HepG2 (cell line): ENCODE results near the gene ESF1. TPM values are rescaled to one million over a fixed set of nuclear protein-coding genes. Genes with fewer than 3 reads are reported as not detected.

Experiments
- ATAC-seq: fragments of 200-7000 bp; cut with Tn5 transposase; 3 replicates; pipeline ENCODE4 v1.9.1; 2020; ENCODE audit warnings: mild to moderate bottlenecking, moderate library complexity
- BruUV-seq: library from RNA; stranded (reverse); fragments of 400-500 nt; replicated peaks from 2 replicates; lab custom pipeline; 2021; lab: Mats Ljungman, UMichigan
- CTCF ChIA-PET: fragments of 300-600 bp; formaldehyde crosslinking; extraction: SDS; loops from one replicate; lab custom pipeline; 2021; ENCODE audit warnings: low total read pairs, inconsistent platforms, low intra/inter-chr PET ratio; lab: Yijun Ruan, JAX
- POLR2A ChIA-PET: fragments of 350-600 bp; sonication (Branson Sonifier 250); formaldehyde crosslinking; loops from one replicate; lab custom pipeline; 2020; ENCODE audit warnings: antibody characterized with exemption, inconsistent platforms; lab: Yijun Ruan, JAX
- DNase-seq: peaks from one replicate; pipeline ENCODE4 v3.0.0-alpha.2; 2015; ENCODE audit warnings: low spot score
- FAIRE-seq: peaks from 3 replicates; lab custom pipeline; 2011; peaks lifted over from hg19 to GRCh38; lab: Jason Lieb, UNC
- H2AFZ ChIP-seq: one replicate; pipeline ENCODE4 v1.6.1; 2011; ENCODE audit warnings: low read length, inconsistent platforms
- H3K27ac ChIP-seq: fragments of 300-600 bp; 3 replicates; pipeline ENCODE4 v1.8.0; 2011; ENCODE audit warnings: mixed run types, mild to moderate bottlenecking, mixed read lengths, low read length, inconsistent platforms; ENCODE audit not compliant: insufficient read depth; ENCODE audit errors: extremely low read length
- H3K27me3 ChIP-seq, 2 experiments: fragments of 200-600 bp in 1 of 2; 2 replicates in 1 of 2; 3 replicates in 1 of 2; pipeline versions ENCODE4 v1.6.0 to v1.8.0; 2011; ENCODE audit warnings: low read length in 2 of 2, mild to moderate bottlenecking in 2 of 2, moderate library complexity in 2 of 2, inconsistent platforms in 1 of 2; ENCODE audit not compliant: insufficient read depth in 2 of 2, control insufficient read depth in 1 of 2
- H3K36me3 ChIP-seq, 2 experiments: fragments of 200-600 bp in 1 of 2; replicated peaks in 1 of 2; 2 replicates in 1 of 2; 3 replicates in 1 of 2; pipeline versions ENCODE4 v1.5.1 to v1.8.0; 2011; ENCODE audit warnings: low read length in 2 of 2, inconsistent platforms in 1 of 2; ENCODE audit not compliant: insufficient read depth in 2 of 2, control insufficient read depth in 1 of 2
- H3K4me1 ChIP-seq: 2 replicates; pipeline ENCODE4 v1.5.1; 2012; ENCODE audit warnings: low read length, inconsistent platforms; ENCODE audit not compliant: insufficient read depth
- H3K4me2 ChIP-seq: 2 replicates; pipeline ENCODE4 v1.6.0; 2011; ENCODE audit warnings: low read depth, low read length, inconsistent platforms
- H3K4me3 ChIP-seq, 3 experiments: fragments of 200-600 bp in 1 of 3; sonication (generic), shearing (Covaris generic) in 1 of 3; replicated peaks in 1 of 3; 2 replicates each; pipeline ENCODE4 v1.5.1; 2011 to 2016; ENCODE audit warnings: low read length in 3 of 3, inconsistent platforms in 2 of 3, low read depth in 2 of 3, mild to moderate bottlenecking in 2 of 3, control low read depth in 1 of 3, mixed read lengths in 1 of 3; ENCODE audit not compliant: insufficient read depth in 1 of 3
- H3K79me2 ChIP-seq: one replicate; pipeline ENCODE4 v1.6.1; 2011; ENCODE audit warnings: low read length, inconsistent platforms; ENCODE audit not compliant: insufficient read depth
- H3K9ac ChIP-seq: 2 replicates; pipeline ENCODE4 v1.6.0; 2011; ENCODE audit warnings: mild to moderate bottlenecking, low read depth, low read length, inconsistent platforms; ENCODE audit not compliant: insufficient read depth
- H3K9me3 ChIP-seq: 2 replicates; pipeline ENCODE4 v1.5.1; 2012; ENCODE audit warnings: mild to moderate bottlenecking, low read length
- H4K20me1 ChIP-seq: 2 replicates; pipeline ENCODE4 v1.6.0; 2011; ENCODE audit warnings: inconsistent platforms, mild to moderate bottlenecking, low read length, moderate library complexity; ENCODE audit not compliant: insufficient read depth
- JDP2 ChIP-seq: sonication (generic); formaldehyde crosslinking; IDR thresholded peaks from 2 replicates; pipeline ENCODE4 v1.8.1; 2022; ENCODE audit warnings: missing genetic modification reagents, borderline replicate concordance
- PAX8 ChIP-seq: sonication (generic); formaldehyde crosslinking; IDR thresholded peaks from 2 replicates; pipeline ENCODE4 v1.8.0; 2022; ENCODE audit warnings: mild to moderate bottlenecking, missing genetic modification reagents, borderline replicate concordance
- TOE1 ChIP-seq: sonication (generic); formaldehyde crosslinking; IDR thresholded peaks from 2 replicates; pipeline ENCODE4 v1.4.0; 2020; ENCODE audit warnings: mild to moderate bottlenecking, missing genetic modification reagents
- ZNF382 ChIP-seq: sonication (generic); formaldehyde crosslinking; IDR thresholded peaks from 2 replicates; pipeline ENCODE4 v1.5.0; 2020; ENCODE audit warnings: missing genetic modification reagents, mild to moderate bottlenecking, borderline replicate concordance
- ZNF577 ChIP-seq: sonication (generic); formaldehyde crosslinking; IDR thresholded peaks from 2 replicates; pipeline ENCODE4 v1.4.0; 2020; ENCODE audit warnings: mild to moderate bottlenecking, low read depth, missing genetic modification reagents, borderline replicate concordance
- ZNF605 ChIP-seq: sonication (generic); formaldehyde crosslinking; IDR thresholded peaks from 2 replicates; pipeline ENCODE4 v1.8.0; 2022; ENCODE audit warnings: mild to moderate bottlenecking, missing genetic modification reagents
- ZNF790 ChIP-seq: sonication (generic); formaldehyde crosslinking; IDR thresholded peaks from 2 replicates; pipeline ENCODE4 v1.8.0; 2022; ENCODE audit warnings: missing genetic modification reagents, mild to moderate bottlenecking, borderline replicate concordance
- ZNF839 ChIP-seq: sonication (generic); formaldehyde crosslinking; IDR thresholded peaks from 2 replicates; pipeline ENCODE4 v1.4.0; 2020; ENCODE audit warnings: missing genetic modification reagents, mild to moderate bottlenecking, borderline replicate concordance
- ZSCAN22 ChIP-seq: sonication (generic); formaldehyde crosslinking; IDR thresholded peaks from 2 replicates; pipeline ENCODE4 v1.4.0; 2020; ENCODE audit warnings: mild to moderate bottlenecking, missing genetic modification reagents
- WGBS: methylation state at CpG from one replicate; pipeline ENCODE4 v1.1.6; 2017; ENCODE audit warnings: low lambda C conversion rate; 5-methylcytosine and 5-hydroxymethylcytosine counted together
- in situ Hi-C: cut with HindIII; loops from 2 replicates; pipeline ENCODE4 v1.10.0; 2017; ENCODE audit warnings: low pct_unique_long_range_greater_than_20kb; ENCODE audit not compliant: extremely low pct_ligation_motif_present
- intact Hi-C: fragments of 100-400 bp; cut with micrococcal nuclease; formaldehyde crosslinking; loops from one replicate; pipeline ENCODE4 v1.10.0; 2022; ENCODE audit not compliant: unreplicated experiment
- polyA plus RNA-seq, 8 experiments: library from polyadenylated mRNA; depleted of rRNA in 3 of 8; stranded (reverse) in 7 of 8; unstranded in 1 of 8; fragments of >200 nt; fragmentation: Illumina TruSeq in 4 of 8; extraction: Trizol in 4 of 8; gene quantifications; 2 replicates each; pipeline versions ENCODE4 v1.2.1 to v1.2.3, GENCODE V29; 2011 to 2016; ENCODE audit warnings: low read depth in 4 of 8, missing spikeins in 1 of 8, mixed read lengths in 1 of 8; ENCODE audit not compliant: insufficient read depth in 1 of 8
- total RNA-seq, 5 experiments: library from RNA; depleted of rRNA; stranded (reverse); fragments of >200 nt; fragmentation: Illumina TruSeq; extraction: Trizol; gene quantifications; 2 replicates each; pipeline ENCODE4 v1.2.3, GENCODE V29; 2016; ENCODE audit warnings: low read depth in 1 of 5
- TF ChIP-seq, protein P1 (sequence below): sonication (generic); formaldehyde crosslinking; conservative IDR thresholded peaks from 2 replicates; pipeline ENCODE4 v1.4.0; 2020; ENCODE audit warnings: missing genetic modification reagents
- TF ChIP-seq, protein P2 (sequence below): IDR thresholded peaks from 2 replicates; pipeline ENCODE4 v1.6.1; 2016; ENCODE audit warnings: missing genetic modification reagents, missing compliant biosample characterization
- TF ChIP-seq, protein P3 (sequence below): sonication (generic); formaldehyde crosslinking; IDR thresholded peaks from 2 replicates; pipeline ENCODE4 v1.4.0; 2020; ENCODE audit warnings: missing genetic modification reagents, mild to moderate bottlenecking, borderline replicate concordance
- TF ChIP-seq, protein P4 (sequence below): IDR thresholded peaks from 2 replicates; pipeline ENCODE4 v1.6.1; 2016; ENCODE audit warnings: control low read depth
- TF ChIP-seq, protein P5 (sequence below): sonication (generic); formaldehyde crosslinking; IDR thresholded peaks from 2 replicates; pipeline ENCODE4 v1.4.0; 2020; ENCODE audit warnings: missing genetic modification reagents

Gene ESF1
- total and polyA plus RNA-seq, 2 of the 13 experiments (the other 11 are each of a cell fraction or from before 2014, with no cell fraction given), result 7.3 to 66.9 TPM

DNA sequence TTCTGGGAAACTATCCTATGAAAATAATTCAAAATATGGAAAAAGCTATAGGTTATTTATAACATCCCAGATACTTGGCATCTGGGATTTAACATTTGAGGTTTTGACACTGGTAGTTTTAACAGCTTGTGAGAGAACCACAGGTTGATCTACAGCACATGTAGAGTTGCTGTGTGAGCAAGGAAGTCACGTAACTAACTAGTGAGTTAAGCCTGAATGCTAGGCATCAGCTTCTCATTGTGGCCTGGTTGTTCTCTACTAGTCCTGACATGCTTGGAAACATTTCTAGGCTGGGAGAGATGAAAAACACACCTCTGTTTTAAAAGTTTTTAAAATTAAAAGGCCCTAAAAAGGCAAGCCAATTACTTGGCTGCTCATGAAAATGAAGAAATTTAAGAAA is 28.2 kb downstream of the ESF1 start:
- ATAC-seq, result no peak
- Histone ChIP-seq H3K27me3 (no peaks in the 10 kb centered on the region), H3K4me1 (no peaks in the 10 kb centered on the region), H3K36me3 (peaks cover 23 to 56% of the 10 kb centered on the region in 2 experiments), H3K27ac (no peak overlapping the region), H4K20me1 (no peaks in the 10 kb centered on the region), H3K4me2 (no peak overlapping the region), H3K9ac (no peak overlapping the region), H3K4me3 (no peak overlapping the region), H3K9me3 (no peaks in the 10 kb centered on the region), H3K79me2 (no peaks in the 10 kb centered on the region), H2AFZ (no peak overlapping the region)
- CTCF ChIA-PET, result no interaction called here
- POLR2A ChIA-PET, result no interaction called here
- in situ Hi-C loops (no loop called here), intact Hi-C loops (no loop called here)
- BruUV-seq, result no TSS peak
- no peak for DNase-seq
- no peak for TF ChIP-seq TOE1 (CRISPR knock-in tag)
- no peak for TF ChIP-seq ZNF790 (CRISPR knock-in tag)
- TF ChIP-seq, protein P1, sequence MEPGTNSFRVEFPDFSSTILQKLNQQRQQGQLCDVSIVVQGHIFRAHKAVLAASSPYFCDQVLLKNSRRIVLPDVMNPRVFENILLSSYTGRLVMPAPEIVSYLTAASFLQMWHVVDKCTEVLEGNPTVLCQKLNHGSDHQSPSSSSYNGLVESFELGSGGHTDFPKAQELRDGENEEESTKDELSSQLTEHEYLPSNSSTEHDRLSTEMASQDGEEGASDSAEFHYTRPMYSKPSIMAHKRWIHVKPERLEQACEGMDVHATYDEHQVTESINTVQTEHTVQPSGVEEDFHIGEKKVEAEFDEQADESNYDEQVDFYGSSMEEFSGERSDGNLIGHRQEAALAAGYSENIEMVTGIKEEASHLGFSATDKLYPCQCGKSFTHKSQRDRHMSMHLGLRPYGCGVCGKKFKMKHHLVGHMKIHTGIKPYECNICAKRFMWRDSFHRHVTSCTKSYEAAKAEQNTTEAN, result no peak
- no peak for TF ChIP-seq JDP2
- no peak for TF ChIP-seq ZNF605 (CRISPR knock-in tag)
- TF ChIP-seq, protein P2, sequence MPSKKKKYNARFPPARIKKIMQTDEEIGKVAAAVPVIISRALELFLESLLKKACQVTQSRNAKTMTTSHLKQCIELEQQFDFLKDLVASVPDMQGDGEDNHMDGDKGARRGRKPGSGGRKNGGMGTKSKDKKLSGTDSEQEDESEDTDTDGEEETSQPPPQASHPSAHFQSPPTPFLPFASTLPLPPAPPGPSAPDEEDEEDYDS, result no peak
- TF ChIP-seq ZSCAN22 (CRISPR knock-in tag), result no peak
- no peak for TF ChIP-seq ZNF577 (CRISPR knock-in tag)
- TF ChIP-seq, protein P3, sequence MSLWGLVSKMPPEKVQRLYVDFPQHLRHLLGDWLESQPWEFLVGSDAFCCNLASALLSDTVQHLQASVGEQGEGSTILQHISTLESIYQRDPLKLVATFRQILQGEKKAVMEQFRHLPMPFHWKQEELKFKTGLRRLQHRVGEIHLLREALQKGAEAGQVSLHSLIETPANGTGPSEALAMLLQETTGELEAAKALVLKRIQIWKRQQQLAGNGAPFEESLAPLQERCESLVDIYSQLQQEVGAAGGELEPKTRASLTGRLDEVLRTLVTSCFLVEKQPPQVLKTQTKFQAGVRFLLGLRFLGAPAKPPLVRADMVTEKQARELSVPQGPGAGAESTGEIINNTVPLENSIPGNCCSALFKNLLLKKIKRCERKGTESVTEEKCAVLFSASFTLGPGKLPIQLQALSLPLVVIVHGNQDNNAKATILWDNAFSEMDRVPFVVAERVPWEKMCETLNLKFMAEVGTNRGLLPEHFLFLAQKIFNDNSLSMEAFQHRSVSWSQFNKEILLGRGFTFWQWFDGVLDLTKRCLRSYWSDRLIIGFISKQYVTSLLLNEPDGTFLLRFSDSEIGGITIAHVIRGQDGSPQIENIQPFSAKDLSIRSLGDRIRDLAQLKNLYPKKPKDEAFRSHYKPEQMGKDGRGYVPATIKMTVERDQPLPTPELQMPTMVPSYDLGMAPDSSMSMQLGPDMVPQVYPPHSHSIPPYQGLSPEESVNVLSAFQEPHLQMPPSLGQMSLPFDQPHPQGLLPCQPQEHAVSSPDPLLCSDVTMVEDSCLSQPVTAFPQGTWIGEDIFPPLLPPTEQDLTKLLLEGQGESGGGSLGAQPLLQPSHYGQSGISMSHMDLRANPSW (CRISPR knock-in tag), result no peak
- no peak for TF ChIP-seq ZNF382 (CRISPR knock-in tag)
- no peak for TF ChIP-seq PAX8 (CRISPR knock-in tag)
- TF ChIP-seq, protein P4, sequence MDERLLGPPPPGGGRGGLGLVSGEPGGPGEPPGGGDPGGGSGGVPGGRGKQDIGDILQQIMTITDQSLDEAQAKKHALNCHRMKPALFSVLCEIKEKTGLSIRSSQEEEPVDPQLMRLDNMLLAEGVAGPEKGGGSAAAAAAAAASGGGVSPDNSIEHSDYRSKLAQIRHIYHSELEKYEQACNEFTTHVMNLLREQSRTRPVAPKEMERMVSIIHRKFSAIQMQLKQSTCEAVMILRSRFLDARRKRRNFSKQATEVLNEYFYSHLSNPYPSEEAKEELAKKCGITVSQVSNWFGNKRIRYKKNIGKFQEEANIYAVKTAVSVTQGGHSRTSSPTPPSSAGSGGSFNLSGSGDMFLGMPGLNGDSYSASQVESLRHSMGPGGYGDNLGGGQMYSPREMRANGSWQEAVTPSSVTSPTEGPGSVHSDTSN, result no peak
- no peak for TF ChIP-seq ZNF839 (CRISPR knock-in tag)
- TF ChIP-seq, protein P5, sequence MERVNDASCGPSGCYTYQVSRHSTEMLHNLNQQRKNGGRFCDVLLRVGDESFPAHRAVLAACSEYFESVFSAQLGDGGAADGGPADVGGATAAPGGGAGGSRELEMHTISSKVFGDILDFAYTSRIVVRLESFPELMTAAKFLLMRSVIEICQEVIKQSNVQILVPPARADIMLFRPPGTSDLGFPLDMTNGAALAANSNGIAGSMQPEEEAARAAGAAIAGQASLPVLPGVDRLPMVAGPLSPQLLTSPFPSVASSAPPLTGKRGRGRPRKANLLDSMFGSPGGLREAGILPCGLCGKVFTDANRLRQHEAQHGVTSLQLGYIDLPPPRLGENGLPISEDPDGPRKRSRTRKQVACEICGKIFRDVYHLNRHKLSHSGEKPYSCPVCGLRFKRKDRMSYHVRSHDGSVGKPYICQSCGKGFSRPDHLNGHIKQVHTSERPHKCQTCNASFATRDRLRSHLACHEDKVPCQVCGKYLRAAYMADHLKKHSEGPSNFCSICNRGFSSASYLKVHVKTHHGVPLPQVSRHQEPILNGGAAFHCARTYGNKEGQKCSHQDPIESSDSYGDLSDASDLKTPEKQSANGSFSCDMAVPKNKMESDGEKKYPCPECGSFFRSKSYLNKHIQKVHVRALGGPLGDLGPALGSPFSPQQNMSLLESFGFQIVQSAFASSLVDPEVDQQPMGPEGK (CRISPR knock-in tag), result no peak
- 91% methylated on average over 1 of the region's 1 CpG for WGBS
- no peak for FAIRE-seq
